OCI-LY3 (cell line): ENCODE measurements around the gene ARHGEF4.

ENCODE experiments used
- EZH2phosphoT487 ChIP-seq: fragments of 200-600 bp; shearing (Covaris generic); IDR thresholded peaks from 2 replicates; pipeline ENCODE4 v1.6.1; 2018; ENCODE audit warnings: antibody characterized with exemption, mixed run types, low read depth
- TF ChIP-seq, protein P1 (sequence below): fragments of 200-600, 300-600 bp; sonication (generic); IDR thresholded peaks from 2 replicates; pipeline ENCODE4 v1.5.1; 2014; ENCODE audit warnings: antibody characterized with exemption, low read length, low read depth

DNA sequence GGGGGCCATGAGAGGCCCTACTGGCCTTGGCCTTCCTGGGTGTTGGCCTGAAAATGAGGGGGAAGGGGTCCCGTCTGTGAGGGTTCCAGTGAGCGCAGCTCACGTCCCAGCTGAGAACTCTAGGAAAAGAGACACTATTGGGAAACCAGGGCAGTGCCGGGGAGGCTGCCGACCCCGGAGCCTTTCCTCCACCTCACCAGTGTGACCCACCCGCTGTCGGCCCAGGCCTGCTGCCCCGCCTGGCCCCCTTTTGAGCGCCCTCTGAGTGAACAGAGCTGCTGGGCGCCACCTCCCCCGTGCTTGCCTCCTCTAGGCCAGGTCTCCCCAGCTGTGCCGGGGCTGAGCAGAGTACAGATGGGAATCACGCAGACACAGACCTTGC is 17.5 kb upstream of the ARHGEF4 start:
- TF ChIP-seq, protein P1, sequence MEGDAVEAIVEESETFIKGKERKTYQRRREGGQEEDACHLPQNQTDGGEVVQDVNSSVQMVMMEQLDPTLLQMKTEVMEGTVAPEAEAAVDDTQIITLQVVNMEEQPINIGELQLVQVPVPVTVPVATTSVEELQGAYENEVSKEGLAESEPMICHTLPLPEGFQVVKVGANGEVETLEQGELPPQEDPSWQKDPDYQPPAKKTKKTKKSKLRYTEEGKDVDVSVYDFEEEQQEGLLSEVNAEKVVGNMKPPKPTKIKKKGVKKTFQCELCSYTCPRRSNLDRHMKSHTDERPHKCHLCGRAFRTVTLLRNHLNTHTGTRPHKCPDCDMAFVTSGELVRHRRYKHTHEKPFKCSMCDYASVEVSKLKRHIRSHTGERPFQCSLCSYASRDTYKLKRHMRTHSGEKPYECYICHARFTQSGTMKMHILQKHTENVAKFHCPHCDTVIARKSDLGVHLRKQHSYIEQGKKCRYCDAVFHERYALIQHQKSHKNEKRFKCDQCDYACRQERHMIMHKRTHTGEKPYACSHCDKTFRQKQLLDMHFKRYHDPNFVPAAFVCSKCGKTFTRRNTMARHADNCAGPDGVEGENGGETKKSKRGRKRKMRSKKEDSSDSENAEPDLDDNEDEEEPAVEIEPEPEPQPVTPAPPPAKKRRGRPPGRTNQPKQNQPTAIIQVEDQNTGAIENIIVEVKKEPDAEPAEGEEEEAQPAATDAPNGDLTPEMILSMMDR, result no peak
- TF ChIP-seq EZH2phosphoT487, result no peak
